Stimulated activated CD4-positive, alpha-beta T cell treated with anti-CD3 and anti-CD28 coated beads, Interleukin-15, amount 100 ng/mL, for 48 hours (primary cell): ENCODE measurements around the gene SLC15A2.
"Not testable (repeated sequence)": the region's sequence is repeated elsewhere in the genome, so short reads cannot be mapped to it uniquely, and the experiment has no call there.

Source experiments
- DNase-seq, 2 donors: peaks; one replicate each; pipeline ENCODE4 v3.0.0-alpha.2; 2020; ENCODE audit warnings: low read depth in 2 of 2

SLC15A2 gene

DNA sequence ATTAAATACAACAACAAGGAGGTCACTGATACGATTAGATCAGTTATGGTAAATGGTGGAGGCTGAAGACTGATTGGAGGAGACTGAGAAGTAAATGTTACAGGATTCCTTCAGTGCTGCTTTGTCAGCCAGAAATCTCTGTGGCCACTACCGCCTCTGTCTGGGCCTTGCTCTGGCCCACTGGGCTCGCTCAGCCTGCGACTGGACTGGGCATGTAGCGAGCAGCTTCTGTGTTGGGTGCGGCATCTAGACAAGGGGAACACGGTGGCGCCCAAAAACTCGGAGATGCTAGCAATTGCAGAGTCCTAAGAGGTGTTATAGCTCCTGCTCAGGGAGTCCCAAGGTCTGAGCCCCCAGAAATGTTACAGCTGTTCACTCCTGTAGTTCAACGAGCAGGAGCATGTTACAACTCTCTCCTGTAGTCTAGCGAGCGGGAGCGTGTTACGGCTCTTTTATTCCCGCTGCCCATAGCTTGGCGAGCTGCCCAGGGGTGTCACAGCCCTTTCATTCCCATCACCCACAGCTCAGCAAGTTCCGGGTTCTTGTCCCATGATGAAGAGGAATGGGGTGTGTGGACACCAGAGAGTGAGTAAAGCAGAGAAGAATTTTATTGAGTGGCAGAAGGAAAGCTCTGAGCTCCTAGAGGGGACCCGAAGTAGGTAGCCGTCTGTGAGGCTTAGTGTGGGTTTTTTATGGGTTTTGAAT, 24.7 kb downstream of the SLC15A2 start:
- no peak for DNase-seq

DNA sequence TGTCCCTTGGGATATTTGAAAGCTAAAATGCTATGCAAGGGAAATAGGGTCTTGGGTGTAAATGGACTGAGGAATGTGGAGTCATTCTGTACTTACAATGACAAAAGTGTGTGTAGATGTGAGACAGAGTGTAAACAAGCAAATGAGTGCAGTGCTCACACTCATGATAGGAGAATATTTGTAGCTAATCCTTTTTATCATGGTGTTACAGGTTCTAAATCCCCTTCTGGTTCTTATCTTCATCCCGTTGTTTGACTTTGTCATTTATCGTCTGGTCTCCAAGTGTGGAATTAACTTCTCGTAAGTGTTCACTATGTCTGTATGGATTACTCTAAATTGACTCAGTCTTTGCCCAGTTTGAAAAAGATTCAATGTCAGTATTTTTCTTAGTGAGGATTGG, 30.5 kb downstream of the SLC15A2 start:
- no peak for DNase-seq

DNA sequence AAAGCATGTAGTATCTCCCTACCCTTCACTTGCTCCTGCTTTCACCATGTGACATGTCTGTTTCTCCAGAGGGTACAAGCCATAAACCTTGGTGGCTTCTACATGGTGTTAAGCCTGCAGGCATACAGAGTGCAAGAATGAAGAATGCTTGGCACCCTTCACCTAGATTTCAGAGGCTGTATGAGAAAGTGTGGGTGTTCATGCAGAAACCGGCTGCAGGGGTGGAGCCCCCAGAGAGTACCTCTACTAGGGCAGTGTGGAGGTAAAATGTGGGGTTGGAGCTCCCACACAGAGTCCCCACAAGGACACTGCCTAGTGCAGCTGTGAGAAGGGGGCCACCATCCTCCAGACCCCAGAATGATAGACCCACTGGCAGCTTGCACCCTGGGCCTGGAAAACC, 32.2 kb downstream of the SLC15A2 start:
- no peak for DNase-seq

DNA sequence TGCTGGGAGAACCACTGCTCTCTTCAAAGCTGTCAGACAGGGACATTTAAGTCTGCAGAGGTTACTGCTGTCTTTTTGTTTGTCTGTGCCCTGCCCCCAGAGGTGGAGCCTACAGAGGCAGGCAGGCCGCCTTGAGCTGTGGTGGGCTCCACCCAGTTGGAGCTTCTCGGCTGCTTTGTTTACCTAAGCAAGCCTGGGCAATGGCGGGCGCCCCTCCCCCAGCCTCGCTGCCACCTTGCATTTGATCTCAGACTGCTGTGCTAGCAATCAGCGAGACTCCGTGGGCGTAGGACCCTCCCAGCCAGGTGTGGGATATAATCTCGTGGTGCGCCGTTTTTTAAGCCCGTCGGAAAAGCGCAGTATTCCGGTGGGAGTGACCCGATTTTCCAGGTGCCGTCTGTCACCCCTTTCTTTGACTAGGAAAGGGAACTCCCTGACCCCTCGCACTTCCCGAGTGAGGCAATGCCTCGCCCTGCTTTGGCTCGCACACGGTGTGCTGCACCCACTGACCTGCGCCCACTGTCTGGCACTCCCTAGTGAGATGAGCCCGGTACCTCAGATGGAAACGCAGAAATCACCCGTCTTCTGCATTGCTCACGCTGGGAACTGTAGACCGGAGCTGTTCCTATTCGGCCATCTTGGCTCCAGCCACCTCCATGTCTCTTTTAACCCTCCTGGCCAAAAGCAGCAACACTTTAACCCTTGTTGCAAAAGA, 44.1 kb downstream of the SLC15A2 start:
- DNase-seq = not testable (repeated sequence)

DNA sequence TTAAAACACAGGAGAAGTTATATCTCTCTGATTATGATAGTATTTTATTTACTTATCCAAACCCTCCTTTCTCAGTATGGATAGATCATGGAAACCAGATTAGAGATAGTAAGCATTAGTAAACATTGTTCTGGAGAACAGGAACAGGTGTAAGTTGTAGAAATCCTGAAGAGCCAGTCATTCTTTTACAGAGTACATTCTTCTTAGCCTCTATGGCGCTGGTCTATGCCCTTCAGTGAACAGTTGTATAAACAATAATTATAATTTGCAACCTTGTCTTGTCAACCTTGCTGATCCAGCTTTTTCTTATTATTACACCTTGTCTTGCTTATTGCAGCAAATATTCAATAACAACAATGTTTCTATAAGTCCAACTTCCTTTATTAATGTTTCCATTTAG, 47.4 kb downstream of the SLC15A2 start:
- DNase-seq = no peak

DNA sequence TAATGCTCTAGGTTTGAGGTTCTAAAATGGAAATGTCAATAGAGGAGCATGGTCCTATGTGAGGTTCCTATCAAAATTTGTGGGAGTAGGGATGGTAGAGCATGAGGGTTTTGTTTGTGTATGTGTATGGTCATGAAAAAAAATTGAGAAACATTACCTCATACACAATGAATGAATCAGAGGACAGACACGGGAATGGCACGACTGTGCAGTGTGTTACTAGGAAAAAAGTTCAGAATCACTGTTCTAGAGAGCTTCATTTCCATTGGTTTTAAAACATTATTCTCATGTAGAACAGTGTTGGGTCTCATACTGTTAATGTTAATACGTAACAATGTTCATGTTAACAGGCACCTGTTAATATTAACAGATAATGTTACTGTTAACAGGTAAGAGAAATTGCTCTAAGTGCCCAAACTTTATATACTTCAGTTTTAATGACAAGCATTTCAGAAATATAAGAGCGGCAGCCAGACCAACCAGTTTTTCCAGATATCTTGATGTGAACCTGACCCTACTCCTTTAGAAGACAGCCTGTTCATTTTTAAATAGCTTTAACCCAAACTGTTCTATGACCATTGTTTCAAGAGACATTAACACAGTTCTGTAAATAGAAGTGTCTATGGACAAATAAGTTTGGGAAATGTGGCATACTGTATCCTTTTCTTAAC, 48.0 kb downstream of the SLC15A2 start:
- no peak for DNase-seq

DNA sequence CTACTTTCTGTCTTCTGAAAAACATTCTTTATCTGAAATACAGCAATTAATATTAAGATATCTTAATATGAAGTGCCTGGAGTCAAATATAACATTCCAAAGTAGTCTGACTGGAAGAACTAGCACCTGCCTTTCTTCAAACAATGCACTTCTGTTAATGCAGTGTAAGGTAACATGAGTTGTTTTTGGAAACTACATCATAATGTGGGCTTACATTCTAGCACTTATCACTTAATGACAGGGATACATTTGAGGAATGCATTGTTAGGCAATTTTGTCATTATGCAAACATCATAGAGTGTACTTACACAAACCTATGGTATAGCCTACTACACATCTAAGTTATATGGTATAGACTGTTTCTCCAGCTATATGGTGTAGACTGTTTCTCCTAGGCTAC, 49.2 kb downstream of the SLC15A2 start:
- DNase-seq = no peak

DNA sequence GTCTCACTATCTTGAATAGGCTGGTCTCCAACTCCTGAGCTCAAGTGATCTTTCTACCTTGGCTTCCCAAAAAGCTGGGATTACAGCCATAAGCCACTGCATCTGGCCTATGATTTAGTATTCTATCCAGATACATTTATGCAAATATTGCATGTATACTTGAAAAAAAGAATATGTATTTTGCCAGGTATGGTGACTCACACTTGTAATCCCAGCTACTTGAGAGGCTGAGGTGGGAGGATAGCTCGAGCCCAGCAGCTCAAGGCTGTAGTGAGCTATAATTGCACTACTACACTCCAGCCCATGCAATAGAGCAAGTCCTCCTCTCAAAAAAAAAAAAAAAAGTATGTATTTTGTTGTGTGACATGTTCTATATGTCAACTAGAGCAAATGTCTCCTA, 54.4 kb downstream of the SLC15A2 start:
- no peak for DNase-seq

DNA sequence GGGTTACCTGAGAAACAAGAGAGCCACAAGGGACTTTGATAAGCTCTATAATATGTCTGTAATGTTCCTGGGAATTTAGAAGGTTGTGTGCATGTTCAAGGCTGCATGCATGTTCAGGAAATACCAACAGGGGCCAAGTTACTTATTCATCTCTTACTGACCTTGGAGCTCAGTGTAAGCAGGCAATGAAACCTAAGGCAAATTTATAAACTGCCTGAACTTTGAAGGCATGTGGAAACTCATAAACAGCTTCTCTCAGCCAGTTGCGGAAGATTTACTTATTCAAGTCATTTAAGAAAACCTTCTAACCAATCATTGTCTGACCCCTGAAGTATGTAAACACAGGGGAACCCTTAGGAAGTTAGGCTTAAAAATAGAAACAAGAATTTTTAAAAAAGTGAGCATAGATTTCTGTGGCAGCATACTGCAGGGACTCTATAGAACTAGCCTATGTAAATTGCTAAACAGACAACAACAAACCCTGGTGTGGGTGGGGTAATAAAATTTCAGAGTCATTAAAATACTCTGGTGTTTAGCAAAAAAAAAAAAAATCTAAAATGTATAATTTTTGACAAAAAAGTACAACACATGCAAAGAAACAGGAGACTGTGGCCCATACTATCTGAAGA, 57.2 kb downstream of the SLC15A2 start:
- no peak for DNase-seq

DNA sequence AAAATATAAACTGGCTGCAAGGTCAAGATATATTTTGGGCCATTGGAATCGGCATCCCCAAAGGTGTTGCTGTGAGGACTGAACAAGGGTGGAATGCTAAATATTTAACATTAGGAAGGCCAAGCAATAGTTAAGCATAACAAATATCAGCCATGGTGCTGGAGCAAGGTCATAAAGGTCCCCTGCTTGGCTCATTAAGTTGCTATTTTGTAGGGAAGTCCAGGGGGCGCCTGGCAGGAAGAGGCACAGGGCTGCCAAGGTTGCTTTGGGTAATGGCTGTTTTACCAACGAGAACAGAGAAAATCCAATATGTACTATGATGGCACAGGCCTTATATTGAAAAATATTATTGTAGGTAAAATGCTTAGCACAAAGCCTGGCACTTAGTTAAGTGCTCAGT, 62.2 kb downstream of the SLC15A2 start:
- no peak for DNase-seq

DNA sequence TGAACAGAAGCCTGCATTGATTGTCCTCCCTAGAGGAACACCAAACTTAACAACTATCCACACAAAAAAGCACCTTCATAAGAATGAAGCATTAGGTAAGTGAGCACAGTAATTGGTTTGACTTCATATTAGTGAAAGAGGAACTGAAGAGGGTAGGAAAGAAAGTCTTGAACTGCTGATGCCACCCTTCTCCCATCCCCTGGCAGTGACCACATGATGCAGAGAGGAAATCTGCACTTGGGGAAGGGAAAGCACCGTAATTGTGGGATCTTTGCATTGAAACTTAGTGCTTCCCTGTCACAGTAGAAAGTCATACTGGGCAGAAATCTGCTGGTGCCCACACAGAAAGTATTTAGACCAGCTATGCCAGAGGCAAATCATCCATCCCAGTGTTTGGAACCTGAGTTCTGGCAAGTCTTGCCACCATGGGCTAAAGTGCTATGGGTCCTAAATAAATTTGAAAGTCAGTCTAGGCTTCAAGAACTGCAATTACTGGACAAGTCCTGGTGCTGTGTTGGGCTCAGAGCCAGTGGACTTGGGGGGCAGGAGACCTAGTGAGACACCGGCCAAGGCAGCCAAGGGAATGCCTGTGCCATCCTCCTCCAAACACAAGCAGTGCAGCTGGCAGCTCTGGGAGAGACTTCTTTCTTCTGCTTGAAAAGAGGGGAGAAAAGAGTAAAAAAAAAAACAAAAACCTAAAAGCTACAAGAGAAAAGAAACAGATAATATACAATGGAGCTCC, 63.6 kb downstream of the SLC15A2 start:
- DNase-seq = no peak

DNA sequence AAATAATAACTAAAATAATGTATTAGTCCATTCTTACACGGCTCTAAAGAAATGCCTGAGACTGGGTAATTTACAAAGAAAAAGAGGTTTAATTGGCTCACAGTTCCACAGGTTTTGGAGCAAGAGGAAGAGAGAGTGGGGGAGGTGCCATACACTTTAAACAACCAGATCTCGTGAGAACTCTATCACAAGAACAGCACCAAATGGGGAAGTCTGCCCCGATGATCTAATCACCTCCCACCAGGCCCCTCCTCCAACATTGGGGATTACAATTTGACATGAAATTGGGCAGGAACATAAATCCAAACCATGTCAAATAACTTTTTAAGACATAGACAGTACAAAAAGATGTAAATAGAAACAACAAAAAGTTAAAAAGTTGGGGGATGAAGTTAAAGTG, 64.6 kb downstream of the SLC15A2 start:
- no peak for DNase-seq

DNA sequence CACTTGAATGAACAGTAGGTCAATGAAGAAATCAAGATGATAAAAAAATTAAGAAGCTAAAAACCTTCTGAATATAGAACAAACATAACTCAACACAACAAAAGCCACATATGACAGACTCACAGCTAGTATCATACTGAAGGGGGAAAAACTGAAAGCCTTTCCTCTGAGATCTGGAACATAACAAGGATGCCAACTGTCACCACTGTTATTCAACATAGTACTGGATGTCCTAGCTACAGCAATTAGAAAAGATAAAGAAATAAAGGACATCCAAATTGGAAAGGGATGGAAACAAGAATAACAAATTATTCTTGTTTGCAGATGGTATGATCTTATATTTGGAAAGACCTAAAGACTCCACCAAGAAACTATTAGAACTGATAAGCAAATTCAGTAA, 67.1 kb downstream of the SLC15A2 start:
- DNase-seq = no peak

DNA sequence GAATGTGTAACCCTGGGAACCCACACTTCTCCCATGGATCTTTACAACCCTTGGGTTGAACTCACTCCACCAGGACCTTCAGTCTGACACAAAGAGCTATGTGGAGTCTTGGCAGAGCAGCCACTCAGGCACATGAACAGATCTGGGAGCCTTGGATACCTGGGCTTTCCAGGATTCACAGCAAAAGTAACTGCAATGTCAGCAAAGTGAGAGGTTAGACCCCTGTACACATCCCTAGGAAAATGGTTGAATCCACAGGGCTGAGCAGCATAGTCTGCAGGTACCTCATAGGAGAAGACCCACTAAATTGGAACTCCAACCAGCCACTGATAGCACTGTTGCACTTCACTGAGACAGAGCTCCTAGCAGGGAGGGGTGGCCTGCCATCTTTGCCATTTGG, 68.2 kb downstream of the SLC15A2 start:
- no peak for DNase-seq

DNA sequence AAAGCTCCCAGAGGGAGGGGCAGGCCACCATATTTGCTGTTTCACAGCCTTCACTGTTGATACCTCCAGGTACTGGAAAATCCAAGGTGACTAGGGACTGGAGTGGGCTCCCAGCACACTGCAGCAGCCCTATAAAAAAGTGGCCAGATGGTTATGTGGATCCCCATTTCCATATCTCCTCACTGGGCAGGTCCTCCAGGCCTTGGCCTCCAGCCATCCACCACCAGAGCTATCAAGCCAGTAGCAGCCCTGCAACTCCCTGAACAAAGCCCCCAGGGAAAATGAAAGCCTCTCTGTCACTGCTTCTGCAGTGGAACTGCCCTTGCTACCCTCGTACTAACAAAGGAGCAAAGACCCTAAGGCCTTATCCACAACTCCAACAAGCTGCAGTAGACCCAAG, 69.4 kb downstream of the SLC15A2 start:
- DNase-seq = no peak

DNA sequence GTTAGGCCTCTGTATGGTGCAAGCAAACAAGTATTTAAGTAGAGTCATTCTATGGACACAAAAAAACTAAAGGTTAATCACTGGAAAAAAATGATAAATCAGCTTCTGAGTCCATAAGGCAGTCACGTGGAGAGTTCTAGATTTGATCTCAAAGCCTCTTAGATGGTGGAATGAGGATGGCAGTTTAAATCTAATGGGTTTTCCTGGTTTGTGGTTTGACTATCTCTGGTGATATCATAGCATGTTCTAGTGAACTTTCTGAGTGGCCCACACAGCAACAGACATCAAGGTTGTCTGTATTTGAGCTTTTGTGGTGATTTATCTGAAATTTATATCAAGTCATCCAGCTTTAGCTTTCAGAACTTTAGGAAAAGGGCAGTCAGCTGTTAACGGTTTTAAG, 75.4 kb downstream of the SLC15A2 start:
- no peak for DNase-seq

DNA sequence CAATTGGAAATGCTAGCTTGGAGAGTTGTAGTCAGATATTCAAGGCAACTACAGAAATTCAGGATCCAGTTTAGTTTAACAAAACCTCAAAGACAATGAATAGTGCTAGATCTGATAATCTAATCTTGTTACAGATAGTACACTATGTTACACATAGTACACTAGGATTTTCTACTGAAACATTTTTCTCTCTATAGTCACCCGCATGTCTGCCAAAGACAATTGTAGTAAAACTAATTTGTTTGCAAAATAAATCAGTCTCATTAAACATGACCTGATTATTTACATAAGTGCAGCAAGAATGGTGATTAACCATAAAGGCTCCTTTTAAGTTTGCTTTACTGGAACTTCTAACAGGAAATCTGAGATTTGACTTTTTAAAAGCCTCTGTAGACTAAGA, 75.8 kb downstream of the SLC15A2 start:
- DNase-seq = no peak

DNA sequence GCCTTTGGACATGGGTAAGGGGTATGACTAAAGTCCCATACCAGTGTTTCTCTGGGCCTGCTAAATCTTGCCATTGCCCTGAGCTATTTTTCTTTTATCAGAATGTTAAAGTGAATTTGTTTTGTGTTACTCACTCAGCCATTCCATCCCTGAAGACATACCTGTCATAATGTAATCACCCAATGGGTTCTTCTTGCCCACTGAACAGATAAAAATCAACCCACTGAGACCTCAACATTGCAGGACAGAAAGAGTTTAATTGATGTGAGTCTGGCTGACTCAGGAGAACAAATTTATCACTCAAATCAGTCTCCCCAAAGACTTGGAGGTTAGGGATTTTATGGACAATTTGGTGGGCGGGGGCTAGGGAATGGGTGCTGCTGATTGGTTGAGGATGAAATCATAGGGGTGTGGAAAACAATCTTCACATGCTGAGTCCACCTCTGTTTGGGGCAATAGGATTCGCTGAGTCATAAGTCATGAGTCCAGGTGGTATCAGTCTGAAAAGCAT, 80.5 kb downstream of the SLC15A2 start:
- no peak for DNase-seq

DNA sequence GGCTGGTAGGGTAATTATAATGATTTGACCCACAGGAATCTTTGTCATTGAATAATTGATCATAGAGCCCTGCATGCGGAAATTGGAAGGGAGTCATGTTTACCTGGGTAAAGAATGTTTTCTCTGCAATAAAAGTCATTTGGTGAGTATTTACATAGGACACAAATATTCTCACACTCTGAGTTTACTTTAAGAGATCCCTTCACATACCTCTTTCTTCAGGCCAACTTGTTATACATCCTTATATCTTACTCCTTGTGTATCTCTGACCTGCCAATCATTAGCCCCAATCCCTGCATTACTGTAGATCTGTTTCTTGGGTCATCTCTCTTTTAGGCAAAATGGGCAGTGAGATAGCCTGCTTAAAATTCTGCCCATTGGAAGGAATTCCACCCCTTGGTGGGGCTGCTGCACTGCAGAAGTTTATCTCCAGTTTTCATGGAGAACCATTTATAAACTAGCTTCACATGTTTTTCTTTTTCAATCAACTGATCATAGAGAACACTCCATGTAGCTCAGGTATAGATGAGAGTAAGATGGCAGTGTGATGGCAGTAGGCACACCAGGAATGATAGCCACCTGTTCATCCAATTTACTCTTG, 81.6 kb downstream of the SLC15A2 start:
- DNase-seq = no peak

DNA sequence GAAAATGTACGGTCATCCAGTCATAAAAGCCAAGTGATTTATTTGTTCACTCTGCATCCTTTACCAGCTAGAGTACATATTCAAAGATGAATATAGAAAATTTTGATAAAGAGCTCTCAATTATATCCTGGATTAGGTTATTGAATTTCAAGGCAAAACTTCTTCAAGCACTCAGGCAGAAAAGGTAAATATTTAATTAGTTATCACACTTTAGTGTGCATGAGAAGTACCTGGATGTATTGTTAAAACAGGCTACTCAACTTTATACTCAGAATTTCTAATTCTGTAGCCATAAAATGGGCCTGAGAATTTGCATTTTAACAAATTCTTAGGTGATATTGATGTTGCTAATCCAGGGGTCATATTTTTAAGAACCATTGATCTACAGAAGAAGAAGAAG, 82.5 kb downstream of the SLC15A2 start:
- DNase-seq = no peak

DNA sequence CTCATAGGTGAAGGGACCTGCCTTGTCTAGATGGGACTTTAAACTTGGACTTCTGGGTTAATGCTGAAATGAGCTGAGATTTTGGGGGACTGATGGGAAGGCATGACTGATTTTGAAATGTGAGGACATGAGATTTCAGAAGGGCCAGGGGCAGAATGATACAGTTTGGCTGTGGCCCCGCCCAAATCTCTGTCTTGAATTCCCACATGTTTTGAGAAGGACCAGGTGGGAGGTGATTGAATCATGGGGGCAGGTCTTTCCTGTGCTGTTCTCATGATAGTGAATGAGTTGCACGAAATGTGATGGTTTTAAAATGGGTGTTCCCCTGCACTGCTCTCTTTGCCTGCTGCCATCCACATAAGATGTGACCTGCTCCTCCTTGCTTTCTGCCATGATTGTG, 85.0 kb downstream of the SLC15A2 start:
- no peak for DNase-seq
